ENCODE measurements around the gene IL16.

Gene IL16

DNA sequence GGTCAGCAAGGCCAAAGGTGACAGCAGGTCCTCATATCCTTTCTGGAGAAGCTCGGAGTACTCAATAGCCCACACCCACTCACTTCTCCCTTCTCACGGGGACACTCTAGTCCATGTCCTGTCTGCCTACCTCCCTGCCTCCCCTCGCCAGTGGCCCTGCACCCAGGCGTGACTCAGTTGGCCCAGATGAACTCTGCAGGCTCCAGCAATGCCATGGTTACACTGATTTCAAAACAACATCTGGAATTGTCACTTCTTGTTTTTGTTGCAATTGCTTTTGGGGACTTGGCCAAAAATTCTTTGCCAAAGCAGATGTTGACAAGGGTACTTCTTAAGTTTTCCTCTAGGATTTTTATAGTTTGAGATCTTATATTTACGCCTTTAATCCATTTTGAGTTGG is 13.0 kb downstream of the IL16 start:
- no peak for DNase-seq

DNA sequence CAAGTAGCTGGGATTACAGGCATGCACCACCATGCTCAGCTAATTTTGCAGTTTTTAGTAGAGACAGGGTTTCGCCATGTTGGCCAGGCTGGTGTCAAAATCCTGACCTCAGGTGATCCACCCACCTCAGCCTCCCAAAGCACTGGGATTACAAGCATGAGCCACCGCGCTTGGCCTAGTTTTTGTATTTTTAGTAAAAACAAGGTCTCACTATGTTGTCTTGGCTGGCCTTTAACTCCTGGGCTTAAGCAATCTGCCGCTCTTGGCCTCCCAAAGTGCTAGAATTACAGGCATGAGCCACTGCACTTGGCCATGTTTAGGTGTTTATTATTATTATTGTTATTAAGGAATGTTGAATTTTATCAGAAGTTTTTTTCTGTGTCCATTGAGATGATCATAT is 14.7 kb downstream of the IL16 start:
- no peak for DNase-seq

DNA sequence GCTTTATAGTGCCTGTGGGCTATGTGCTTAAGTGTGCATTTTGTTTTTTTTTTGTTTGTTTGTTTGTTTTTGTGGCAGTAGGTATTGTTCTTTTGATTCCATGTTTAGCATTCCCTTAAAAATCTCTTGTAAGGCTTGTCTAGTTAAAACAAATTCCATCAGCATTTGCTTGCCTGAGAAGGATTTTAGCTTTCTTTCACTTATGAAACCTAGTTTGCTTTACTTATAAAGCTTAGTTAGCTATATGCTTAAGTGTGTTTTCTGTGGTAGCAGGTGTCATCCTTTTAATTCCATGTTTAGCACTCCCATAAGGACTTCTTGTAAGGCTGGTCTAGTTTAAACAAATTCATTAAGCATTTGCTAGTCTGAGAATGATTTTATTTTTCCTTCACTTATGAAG is 17.3 kb downstream of the IL16 start:
- no peak for DNase-seq

DNA sequence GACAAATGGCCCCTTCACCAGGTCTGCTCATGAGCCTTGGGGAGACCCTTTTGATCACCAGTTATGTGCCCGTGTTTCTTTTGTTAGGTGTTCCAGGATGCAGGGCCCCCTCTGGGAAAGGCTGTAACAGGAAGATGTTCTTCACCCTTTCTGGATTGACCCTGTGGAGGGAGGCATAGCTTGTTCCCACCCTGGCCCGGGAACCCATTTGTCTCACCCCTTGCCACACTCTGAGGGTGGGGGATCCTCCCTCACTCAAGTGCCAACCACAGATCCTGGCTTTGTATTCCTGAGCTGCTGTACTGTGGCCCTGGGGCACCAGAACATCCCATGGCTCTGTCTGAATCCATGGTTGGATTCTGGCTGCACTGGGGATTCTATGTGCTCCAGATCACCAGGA is 18.9 kb downstream of the IL16 start:
- DNase-seq: no peak

DNA sequence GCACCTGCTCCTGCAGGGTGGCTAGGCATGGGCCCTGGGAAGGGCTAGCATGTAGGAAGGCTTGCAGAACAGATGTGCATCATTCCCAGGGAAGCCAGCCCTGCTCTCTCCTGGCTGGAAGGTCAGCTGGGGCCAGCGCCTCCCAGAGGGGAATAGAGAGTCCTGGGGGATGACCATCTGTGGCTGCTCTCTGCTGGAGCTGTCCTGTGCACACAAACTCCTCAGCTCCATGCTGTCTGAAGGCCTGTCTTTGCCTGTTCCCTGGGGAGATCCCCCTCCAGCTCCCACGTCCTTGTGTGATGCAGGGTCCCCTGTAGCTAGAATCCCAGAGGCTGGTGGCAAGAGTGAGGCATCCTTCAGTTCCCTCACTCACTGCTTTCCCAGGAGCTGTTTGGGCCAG is 19.3 kb downstream of the IL16 start:
- no peak for DNase-seq

DNA sequence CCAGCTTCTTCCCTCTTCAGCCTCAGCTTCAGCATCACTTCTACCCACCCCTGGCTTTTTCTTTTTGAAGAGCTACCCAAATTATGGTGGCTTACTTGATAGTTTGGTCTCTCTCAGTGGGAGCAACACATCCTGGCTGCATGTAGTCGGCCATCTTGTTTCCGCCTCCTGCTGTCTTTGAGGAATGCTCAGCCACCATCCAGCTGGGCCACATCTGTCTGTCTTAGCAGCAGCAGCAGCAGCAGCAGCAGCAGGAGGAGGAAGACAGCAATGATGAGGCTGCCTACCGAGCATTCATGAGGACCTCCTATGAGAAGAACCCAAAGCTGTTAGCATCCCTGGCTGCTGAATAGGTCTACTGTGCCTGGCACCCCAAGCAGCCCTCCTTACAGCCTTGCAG is 19.7 kb downstream of the IL16 start:
- DNase-seq: no peak

DNA sequence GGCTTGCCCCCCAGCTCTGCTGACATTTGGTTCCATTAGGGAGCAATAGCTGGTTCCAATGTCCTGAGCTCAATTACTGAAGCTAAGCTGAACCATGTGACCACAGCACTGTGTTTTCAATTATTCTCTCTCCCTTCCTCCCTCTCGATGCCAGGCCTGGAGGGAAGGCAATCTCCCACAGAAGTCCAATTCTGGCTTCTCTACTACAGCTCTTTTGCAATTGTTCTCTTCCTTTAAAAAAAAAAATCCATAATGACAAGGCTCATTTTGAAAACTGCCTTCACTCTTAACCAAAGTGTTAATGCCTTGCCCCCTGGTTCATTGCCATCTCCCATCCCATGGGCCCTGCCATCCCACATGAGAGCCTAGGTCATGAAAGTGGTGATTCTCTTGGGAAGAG is 24.8 kb downstream of the IL16 start:
- DNase-seq: no peak

DNA sequence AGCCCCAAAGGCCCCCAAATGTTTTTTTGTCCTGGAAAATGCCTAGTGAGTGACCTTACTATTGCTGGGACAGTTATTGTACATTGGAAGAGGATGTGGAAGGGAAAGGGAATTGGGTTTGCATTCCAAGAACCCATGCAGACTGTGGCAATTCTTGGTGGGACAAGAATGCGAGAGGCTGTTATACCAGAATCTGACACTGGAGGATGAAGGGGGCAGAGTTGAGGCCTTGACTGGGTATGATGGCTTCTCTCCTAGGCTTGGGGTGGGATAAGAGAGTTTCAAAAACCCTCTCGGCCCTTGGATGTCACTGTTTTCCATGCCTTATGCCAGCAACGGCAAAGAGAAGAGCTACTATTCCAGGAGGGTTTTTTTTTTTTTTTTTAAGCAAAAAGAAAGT is 25.3 kb downstream of the IL16 start:
- DNase-seq: no peak

DNA sequence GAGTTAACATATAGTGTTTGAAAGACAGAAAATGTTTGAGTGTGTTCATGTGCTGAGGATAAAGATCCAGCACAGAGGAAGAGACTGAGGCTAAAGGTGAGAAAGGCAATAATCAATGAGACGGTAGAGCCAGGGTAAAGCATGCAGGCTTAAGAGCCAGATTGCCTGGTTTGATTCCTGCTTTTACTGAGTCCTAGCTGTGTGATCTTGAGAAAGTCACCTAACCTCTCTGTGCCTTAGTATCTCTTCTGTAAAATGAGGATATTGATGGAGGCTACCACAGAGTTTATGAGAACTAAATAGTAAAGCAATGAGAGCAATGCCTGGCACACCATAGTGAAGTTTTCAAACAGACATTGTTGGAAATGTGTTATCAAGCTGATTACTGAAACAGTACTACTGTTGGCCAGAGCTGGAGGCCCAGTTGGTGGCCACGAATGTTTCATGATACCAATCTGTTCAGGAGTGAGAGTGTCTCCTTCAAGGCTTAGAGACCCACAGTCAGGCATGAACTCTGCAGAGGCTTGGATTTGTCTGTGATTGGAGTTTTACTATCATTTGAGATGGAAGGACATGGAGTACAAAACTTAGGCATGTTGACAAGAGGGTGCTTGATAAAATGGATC is 26.8 kb downstream of the IL16 start:
- no peak for DNase-seq

DNA sequence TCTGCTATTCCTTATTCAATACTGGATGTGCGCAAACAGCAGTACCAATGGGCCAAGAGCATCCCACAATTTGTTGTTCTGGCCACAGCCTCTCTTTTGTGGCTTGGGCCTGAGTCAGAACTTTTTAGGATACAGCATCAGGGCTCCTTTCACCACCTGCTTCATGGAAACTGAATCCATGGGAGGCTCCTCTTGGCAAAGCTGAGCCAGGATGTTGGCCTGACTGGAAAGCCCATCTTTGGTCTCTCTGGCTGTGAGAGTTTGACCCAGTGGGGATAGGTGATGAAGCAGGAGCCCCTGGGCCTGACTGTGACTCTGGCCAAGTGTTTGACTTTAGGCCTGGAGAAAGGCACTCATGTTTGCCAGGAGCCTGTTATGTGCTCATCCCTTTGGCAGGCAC is 27.6 kb downstream of the IL16 start:
- DNase-seq: no peak

DNA sequence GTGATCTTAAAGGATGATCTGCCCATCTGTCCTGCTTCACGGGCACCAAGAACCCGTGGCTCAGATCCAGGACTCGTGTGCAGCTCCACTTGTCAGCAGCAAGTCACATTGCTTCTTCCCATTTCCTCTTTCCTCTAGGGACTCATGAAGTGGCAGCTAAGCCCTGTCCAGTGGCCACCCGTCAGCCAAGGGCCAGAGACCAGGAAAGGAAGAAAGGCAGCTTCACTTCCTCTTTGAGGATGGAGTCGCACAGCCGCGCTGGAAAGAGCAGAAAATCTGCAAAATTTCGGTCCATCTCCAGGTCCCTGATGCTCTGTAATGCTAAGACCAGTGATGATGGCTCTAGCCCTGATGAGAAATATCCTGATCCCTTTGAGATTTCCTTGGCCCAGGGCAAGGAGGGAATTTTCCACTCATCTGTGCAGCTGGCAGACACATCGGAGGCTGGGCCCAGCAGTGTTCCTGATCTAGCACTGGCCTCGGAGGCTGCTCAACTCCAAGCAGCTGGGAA is 28.5 kb downstream of the IL16 start:
- DNase-seq: no peak

DNA sequence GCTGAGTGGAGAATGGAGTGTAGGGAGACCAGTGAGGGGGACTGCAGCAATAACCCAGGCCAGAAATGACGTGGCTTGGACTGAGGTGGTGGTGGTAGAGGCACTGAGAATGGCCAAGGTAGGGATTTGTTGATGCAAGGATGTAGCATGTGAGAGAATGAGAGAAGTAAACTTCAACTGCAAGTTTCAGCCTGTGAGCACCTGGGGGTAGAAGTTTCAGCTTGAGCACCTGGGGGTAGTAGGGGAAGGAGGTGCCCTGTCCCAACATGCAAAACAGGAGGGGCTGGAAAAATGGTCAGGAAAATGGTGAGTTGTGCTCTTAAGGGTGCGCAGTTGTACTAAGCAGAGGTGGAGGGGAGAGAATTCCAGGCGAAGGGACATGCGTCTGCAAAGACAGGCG is 31.0 kb downstream of the IL16 start:
- DNase-seq: no peak

DNA sequence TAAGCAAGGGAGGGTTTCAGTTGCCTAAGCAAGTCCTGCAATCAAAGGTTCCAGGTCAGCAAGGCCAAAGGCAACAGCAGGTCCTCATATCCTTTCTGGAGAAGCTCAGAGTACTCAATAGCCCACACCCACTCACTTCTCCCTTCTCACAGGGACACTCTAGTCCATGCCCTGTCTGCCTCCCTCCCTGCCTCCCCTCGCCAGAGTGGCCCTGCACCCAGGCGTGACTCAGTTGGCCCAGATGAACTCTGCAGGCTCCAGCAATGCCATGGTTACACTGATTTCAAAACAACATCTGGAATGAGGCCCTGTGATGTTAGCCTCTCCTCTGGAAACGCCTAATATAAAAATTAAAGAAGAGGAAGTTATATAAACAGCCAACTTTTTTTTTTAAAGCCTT is 32.9 kb downstream of the IL16 start:
- DNase-seq: no peak

DNA sequence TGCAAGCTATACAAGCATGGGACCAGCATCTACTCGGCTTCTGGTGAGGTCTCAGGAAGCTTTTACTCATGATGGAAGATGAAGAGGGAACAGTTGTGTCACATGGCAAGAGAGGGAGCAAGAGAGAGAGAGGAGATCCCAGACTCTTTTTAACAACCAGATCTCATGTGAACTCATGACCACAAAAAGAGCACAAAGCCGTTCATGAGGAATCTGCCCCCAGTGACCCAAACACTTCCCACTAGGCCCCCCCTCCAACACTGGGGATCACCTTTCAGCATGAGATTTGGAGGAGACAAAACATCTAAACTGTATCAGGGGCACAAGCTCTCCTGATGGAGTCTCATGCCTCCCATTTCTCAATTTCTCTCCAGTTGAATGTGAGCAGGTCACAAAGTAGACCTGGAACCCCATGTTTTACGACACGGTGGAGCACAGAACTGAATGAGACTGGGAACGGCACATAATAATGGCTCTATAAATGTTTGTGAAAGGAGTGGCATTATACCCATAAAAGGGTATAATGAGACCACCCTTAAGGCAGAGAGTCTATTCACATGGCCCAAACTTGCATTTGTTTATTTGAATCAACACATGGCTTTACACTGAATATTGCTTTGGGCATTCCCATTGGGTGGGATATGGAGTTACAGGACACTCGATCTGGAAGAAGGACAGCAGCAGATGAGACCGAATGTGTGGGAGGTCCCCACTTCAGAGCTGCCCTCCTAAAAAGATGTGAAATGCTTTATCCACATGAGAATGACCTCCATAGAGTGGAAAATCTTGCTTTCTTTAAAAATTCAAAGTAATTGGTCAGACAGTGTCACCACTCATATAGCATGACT is 38.8 kb downstream of the IL16 start:
- no peak for DNase-seq

DNA sequence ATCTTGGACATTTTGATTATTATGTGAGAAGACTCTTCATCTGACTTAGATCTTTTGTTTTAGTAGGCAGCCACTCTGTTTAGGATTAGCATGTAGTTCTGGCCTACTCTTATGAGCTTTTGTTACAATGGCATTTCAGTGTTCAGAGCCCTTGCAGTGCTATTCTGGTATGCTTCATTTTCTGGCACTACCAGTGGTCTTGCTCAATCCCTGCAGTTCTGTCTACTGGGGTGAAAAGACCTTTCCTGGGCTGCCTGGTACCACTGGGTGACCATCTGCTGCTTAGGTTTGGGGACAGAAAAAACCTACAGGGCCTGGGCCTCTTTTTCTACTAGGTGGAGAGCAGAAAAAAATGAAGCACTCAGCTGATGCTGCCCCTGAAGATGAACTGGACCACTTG is 42.5 kb downstream of the IL16 start:
- no peak for DNase-seq

DNA sequence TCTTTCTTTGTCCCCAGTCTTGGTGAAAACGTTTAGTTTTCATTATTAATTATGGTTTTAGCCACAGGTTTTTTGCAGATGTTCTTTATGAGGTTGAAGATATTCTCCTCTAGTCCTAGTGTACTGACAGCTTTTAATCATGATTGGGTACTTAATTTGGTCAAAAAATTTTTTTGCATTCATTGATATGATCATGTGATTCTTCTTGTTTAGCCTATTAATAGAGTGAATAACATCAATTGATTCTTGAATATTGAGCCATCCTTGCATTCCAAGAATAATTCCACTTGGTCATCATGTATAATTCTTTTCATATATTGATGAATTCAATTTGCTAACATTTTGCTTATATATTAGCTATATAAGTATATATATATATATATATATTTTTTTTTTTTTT is 46.1 kb downstream of the IL16 start:
- DNase-seq: no peak

DNA sequence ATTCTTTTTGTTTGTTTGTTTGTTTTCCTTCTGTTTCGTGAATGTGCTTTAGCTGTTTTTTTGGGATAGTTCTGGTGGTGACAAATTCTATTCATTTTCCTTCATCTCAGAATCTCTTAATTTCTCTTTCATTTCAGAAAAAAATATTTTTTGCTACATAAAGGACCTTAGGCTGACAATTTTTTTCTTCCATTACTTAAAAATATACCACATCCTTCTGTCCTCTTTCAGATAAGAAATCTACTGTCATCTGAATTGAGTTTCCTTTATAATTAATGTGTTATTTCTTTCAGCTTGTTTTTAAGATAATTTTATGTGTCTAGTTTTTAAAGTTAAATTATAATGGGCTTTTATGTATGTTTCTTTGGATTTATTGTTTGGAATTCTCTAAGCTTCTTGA is 47.6 kb downstream of the IL16 start:
- DNase-seq: no peak

DNA sequence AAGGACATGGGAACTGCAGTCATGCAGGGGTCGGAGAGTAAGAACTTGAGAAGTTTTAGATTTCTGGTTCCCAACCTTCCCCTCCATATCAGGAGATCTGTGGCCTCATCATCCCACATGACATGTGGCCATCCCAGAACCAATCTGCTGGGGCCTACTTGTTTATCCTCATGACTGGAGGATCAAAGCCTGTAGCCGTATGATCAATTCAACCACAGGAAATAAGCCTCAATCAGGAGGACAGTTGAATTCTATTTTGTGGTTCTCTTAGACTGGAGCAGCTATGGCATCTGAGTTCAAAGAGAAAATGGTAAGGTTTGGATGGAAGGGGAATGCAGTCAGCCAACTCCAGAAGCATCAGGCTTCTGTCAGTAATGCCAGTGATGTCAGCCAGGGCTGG is 57.2 kb downstream of the IL16 start:
- no peak for DNase-seq

DNA sequence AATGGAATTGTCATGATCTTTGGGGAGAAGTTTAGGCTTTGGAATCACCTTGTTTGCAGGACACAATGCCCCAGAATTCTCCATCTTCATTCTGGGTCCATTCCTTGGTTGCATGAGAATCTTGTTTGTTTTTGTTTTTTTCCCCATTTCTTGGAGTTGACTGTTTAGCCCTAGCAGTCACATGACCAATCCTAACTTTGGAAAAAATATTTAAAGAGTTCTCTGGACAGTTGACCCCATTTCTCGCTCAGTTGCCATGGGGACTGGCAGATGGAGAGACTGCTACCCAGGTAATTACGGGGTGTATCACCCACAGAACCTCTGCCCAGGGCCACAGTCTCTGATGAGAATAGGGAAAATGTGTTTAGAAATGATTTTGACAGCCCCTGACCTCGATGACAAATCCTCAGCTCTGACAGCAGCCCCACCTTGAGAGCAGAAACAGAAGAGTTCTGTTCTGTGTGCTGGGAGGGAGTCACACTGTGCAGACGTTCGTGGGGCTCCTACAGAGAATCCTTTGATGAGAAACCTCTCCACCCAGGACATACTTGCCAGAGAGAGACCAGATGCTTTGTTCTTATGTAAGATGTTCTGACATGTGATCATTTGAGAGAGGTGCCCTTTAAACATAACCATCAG is 57.7 kb downstream of the IL16 start:
- no peak for DNase-seq

DNA sequence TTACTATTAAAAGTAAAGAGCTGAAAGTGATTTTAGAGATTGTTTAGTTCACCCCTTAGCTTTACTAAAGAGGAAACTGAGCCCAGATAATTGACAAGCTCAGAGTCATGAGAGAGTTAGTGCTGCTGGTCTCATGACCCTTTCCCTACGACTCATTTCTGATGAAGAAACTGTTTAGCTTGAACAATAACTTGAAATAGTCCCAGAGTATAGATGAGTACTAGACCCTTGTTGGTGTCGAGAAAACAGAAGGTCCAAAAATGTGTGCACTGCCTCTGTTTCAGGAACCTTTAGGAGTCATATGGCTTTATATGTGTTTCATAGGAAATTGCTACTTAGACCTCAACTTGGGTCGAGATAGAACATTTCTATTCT is 58.2 kb downstream of the IL16 start:
- no peak for DNase-seq

DNA sequence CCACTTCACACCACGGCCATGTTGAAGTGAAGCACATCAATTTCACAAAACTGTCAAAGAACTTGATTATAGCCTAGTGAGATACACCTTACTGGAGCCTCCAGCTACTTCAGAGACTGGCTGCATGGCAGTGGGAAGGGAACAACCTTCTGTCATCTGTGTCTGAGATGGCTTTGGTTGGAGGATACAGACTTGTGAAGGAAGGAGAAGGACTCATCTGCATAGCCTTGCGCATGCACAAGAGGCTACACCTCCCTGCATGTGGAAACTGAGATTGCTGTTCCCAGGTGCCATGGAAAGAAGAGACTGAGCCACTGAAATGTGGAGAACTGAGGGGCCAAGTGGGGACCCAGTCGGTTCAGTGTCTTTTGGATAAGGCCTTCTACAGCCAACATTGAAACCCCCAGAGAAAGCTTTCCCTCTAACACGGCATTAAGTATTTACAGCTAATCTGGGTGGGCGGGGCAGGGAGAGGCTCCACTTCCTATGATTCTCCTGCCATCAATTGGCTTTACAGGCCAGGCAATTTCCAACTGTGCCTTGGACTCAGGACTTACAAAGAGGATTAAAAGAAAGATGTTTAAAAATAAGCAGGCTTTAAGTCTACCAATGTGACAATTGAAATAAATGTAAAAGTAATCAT is 58.8 kb downstream of the IL16 start:
- DNase-seq: no peak

DNA sequence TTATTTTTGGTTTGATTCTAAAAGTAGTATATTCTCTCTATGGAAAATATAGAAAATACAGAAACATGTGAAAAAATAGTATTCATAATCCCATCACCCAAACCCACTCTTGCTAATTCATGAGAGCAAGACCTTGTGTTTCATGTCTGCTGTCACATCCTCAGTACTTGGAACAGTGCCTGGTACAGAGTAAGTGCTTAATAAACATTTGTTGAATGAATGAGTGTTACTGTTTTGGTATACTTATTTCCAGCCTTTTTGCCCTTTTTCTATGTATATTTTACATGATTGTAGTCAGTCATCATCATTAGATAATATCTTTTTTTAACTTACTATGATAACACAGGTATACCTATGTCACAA is 59.3 kb downstream of the IL16 start:
- DNase-seq: no peak

DNA sequence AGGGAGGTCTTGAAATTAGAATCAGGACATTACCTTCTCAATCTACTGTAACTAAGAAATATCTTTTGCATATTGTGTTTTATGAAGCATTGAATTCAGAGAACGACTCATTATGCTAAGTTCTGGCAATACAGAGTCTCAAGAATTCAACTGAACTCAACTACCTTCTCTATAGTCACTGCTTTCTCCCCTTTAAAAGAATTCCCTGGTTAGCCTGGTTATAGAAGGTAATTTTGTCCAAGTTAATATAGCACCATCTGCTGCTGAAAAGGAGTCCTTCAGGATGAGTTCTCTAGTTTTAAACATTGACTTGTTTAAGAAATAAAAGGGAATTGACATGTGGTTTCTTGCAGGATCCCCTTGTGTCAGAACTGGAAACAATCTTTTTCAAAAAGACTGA is 60.2 kb downstream of the IL16 start:
- DNase-seq: no peak

DNA sequence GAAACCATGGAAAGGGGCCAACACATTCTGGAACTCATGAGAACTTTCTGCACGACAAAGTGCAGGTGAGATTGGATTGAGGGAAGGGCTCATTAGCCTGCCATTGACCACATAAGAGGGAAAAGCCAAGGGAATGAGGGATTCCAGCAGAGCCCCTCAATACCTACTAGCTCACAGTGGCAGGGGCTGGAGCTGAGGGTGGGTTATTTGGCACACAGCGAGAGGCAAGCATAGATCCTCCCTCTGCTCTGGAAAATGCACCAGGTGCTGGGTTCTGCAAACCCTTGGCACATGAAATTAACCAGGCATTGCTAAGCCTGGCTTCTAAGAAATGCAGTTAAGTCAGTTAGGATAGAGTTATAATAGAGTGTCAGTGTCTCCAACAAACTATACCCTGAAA is 60.8 kb downstream of the IL16 start:
- no peak for DNase-seq

All from NCI-H187 treated with DMSO at 0.1 percent for 48 hours (cell line).